ENCODE results near the gene RBMY1J. TPM values are rescaled to one million over a fixed set of nuclear protein-coding genes. Genes with fewer than 3 reads are reported as not detected.
"Not testable (repeated sequence)": the region's sequence is repeated elsewhere in the genome, so short reads cannot be mapped to it uniquely, and the experiment has no call there.

Gene RBMY1J
- not detected for polyA plus RNA-seq (ENCODE audit: insufficient read length in 4 of 4)

GRCh38 chrY:22403110-22403509 is at the start of gene RBMY1J:
Gene RBMY1J (plus strand): TSS chrY:22403410. CDS start chrY:22405448, 2,038 bp downstream.
- DNase-seq (ENCODE audit: low read depth in 4 of 4, low spot score in 3 of 4): not testable (repeated sequence)

DNA sequence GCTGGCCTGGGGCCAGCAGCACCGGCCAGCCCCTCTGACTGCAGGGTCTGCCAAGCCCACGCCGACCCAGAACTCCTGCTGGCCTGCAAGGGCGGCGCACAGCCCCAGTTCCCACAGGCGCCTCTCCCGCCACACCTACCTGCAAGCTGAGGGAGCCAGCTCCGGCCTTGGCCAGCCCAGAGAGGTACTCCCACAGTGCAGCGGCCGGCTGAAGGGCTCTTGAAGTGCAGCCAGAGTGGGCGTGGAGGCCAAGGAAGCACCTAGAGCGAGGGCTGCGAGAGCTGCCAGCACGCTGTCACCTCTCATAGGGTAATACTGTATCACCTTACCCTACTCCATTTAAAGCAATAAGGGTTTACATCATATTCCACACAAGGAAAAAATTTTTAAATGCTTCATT is 35.8 kb upstream of the RBMY1J start:
- no peak for DNase-seq (ENCODE audit: low read depth in 4 of 4, low spot score in 3 of 4)

GRCh38 chrY:22370623-22371022 is 32.6 kb upstream of the RBMY1J start:
- no peak for DNase-seq (ENCODE audit: low read depth in 4 of 4, low spot score in 3 of 4)

DNA sequence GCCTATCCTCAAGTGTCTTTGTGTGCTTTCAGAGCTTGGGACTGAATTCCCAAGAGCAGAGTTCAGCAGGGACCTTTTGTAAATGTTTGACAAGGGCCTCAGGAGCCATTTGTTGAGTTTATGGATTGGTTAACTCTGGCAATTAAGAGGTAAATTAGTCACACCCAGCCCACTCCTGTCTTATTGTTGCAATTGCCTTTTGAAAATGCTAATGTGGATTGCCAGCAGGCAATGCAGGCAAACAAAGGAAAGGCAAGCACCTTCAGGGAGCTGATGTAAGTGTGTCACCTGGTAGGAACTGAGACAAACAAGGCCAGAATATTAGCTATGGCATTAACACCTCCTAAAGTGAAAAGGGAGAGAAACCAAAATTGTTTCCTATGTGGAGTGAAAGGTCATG is 29.7 kb upstream of the RBMY1J start:
- DNase-seq (ENCODE audit: low read depth in 4 of 4, low spot score in 3 of 4): no peak

DNA sequence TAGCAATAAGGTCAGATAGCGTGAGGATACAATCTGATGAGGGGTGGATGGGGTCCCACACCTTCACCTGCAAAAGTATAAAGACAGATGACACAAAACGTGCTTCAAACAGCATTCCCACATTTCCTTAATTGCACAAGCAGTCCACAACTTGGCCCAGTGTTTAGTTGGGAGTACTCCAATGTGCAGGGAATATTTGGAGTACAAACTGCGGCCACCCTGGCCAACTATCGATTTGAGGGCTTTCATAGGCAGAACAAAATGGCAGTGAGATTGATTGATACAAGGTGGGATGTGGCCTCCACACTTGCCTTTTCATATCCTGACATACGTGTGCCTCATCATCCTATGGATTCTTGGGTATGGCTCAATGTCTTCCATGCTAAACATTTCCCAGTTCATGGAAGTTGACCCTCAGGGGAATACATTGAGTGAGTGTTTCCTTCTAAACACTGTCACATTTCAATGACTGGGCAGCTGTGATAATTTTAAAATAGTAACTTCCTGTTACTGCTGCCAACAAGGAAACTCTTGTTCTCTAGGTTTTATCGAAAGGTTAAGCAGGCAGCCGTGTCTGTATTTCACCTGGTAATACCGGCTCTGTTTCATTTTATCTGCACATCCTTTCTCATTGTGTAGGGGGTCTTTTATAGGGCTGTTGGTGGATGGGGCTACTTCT is 41.6 kb downstream of the RBMY1J start:
- not testable (repeated sequence) for DNase-seq (ENCODE audit: low read depth in 4 of 4, low spot score in 3 of 4)

DNA sequence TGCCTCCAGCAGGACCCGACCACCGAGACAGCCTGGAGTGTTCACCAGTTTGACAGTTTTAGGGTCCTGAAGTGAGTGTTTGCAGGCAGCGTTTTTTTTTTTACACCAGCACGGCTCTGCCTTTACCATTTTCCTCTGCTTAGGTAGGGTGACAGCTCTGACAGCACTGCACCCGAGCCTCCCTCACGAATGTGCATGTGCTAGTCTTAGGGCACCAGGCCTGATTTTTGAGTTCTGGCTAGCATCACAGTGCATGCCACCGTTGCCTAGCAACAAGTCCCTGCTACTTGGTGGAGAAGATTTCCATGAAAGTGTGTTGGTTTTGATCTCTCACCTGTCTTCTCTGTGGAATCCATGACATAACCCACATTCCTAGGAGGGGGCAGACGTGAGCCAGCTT is 52.3 kb downstream of the RBMY1J start:
- not testable (repeated sequence) for DNase-seq (ENCODE audit: low read depth in 4 of 4, low spot score in 3 of 4)

DNA sequence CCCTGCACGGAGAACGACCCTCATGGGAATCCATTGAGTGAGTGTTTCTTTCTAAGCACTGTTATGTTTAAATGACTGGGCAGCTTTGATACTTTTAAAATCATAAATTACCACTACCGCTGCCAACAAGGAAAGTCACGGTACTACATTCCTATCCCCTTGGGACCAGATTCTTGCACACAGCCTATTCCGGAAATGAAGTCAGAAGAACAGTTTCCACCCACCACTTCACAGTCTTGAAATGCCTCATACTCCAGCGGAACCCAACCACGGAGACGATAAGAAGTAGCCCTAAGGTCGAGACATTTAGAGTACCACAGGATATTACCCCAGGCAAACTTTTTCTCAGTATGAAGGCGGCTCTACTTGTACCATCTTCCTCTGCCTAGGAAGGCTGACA is 58.8 kb downstream of the RBMY1J start:
- not testable (repeated sequence) for DNase-seq (ENCODE audit: low read depth in 4 of 4, low spot score in 3 of 4)

Other genes with a start within 250 kb of the RBMY1J start
- gene RBMY1F, start 220.5 kb upstream of the RBMY1J start, polyA plus RNA-seq (ENCODE audit: insufficient read length in 4 of 4): not detected